Measurements from ENCODE around the gene IL17RA.

The IL17RA gene

GRCh38 chr22:17056058-17056457 lies 28.7 kb upstream of the IL17RA start:
- Histone ChIP-seq H3K23ac (ENCODE audit: low read depth, low read length, poor library complexity) (no peak overlapping the region), H3K4ac (ENCODE audit: low read length) (no peak overlapping the region), H2BK15ac (ENCODE audit: low read length) (no peak overlapping the region), H3K79me1 (ENCODE audit: low read depth, low read length) (no peaks in the 10 kb centered on the region), H3K14ac (ENCODE audit: low read length) (no peak overlapping the region), H3K9ac (ENCODE audit: low read depth, low read length, poor library complexity) (peak overlapping the region; percentile 74), H3K27ac (replicated peaks; ENCODE audit: low read length) (no peak overlapping the region), H2BK120ac (ENCODE audit: low read depth, low read length) (no peak overlapping the region), H4K8ac (ENCODE audit: low read depth, low read length) (no peak overlapping the region), H3K9me3 (replicated peaks in 1 of 2; ENCODE audit: control insufficient read depth in 2 of 2, insufficient read depth in 1 of 2, low read depth in 1 of 2, low read length in 2 of 2) (no peaks in the 10 kb centered on the region), H3K27me3 (ENCODE audit: control insufficient read depth in 3 of 3, insufficient read depth in 3 of 3, low read depth in 1 of 3, low read length in 3 of 3) (peaks cover 0 to 13% (median 0%) of the 10 kb centered on the region in 3 experiments), H2AFZ (ENCODE audit: low read length) (no peak overlapping the region), H3K18ac (ENCODE audit: low read length) (no peak overlapping the region), H4K91ac (ENCODE audit: low read depth, low read length, poor library complexity) (no peak overlapping the region), H2BK5ac (ENCODE audit: low read length) (no peak overlapping the region), H3K36me3 (replicated peaks in 1 of 2; ENCODE audit: control insufficient read depth in 2 of 2, insufficient read depth in 2 of 2, low read length in 2 of 2) (no peaks in the 10 kb centered on the region), H2AK5ac (ENCODE audit: low read depth, low read length) (no peak overlapping the region), H3K4me2 (ENCODE audit: insufficient read depth, low read length, poor library complexity, severe bottlenecking) (no peak overlapping the region), H3K4me1 (ENCODE audit: control insufficient read depth in 2 of 2, insufficient read depth in 1 of 2, low read depth in 1 of 2, low read length in 2 of 2) (peaks cover 0 to 2% of the 10 kb centered on the region in 2 donors), H3K4me3 (ENCODE audit: low read length in 2 of 2) (no peak overlapping the region), H2BK12ac (ENCODE audit: low read length) (no peak overlapping the region)
- DNase-seq (ENCODE audit: low spot score), result no peak
- WGBS, 2 donors (ENCODE audit: extremely low coverage in 2 of 2, insufficient read length in 2 of 2, insufficient replicate concordance in 1 of 2), result no CpG with 5 or more reads among the region's 5 CpGs

- Histone ChIP-seq H3K27me3 (ENCODE audit: control insufficient read depth in 3 of 3, insufficient read depth in 3 of 3, low read depth in 1 of 3, low read length in 3 of 3) (peaks cover 0 to 15% (median 0%) of the 10 kb centered on the region in 3 experiments), H2BK12ac (ENCODE audit: low read length) (no peak overlapping the region), H3K18ac (ENCODE audit: low read length) (no peak overlapping the region), H3K9me3 (replicated peaks in 1 of 2; ENCODE audit: control insufficient read depth in 2 of 2, insufficient read depth in 1 of 2, low read depth in 1 of 2, low read length in 2 of 2) (no peaks in the 10 kb centered on the region), H2BK5ac (ENCODE audit: low read length) (no peak overlapping the region), H3K79me1 (ENCODE audit: low read depth, low read length) (no peaks in the 10 kb centered on the region), H3K4me3 (ENCODE audit: low read length in 2 of 2) (no peak overlapping the region), H2AK5ac (ENCODE audit: low read depth, low read length) (no peak overlapping the region), H2BK120ac (ENCODE audit: low read depth, low read length) (no peak overlapping the region), H3K9ac (ENCODE audit: low read depth, low read length, poor library complexity) (no peak overlapping the region), H3K23ac (ENCODE audit: low read depth, low read length, poor library complexity) (no peak overlapping the region), H3K36me3 (replicated peaks in 1 of 2; ENCODE audit: control insufficient read depth in 2 of 2, insufficient read depth in 2 of 2, low read length in 2 of 2) (no peaks in the 10 kb centered on the region), H3K4me2 (ENCODE audit: insufficient read depth, low read length, poor library complexity, severe bottlenecking) (no peak overlapping the region), H4K8ac (ENCODE audit: low read depth, low read length) (no peak overlapping the region), H3K4me1 (ENCODE audit: control insufficient read depth in 2 of 2, insufficient read depth in 1 of 2, low read depth in 1 of 2, low read length in 2 of 2) (peaks cover 0 to 2% of the 10 kb centered on the region in 2 donors), H3K27ac (replicated peaks; ENCODE audit: low read length) (no peak overlapping the region), H2AFZ (ENCODE audit: low read length) (no peak overlapping the region), H3K4ac (ENCODE audit: low read length) (no peak overlapping the region), H2BK15ac (ENCODE audit: low read length) (no peak overlapping the region), H3K14ac (ENCODE audit: low read length) (no peak overlapping the region), H4K91ac (ENCODE audit: low read depth, low read length, poor library complexity) (no peak overlapping the region)
- no peak for DNase-seq (ENCODE audit: low spot score)
- no CpG with 5 or more reads among the region's 8 CpGs for WGBS, 2 donors (ENCODE audit: extremely low coverage in 2 of 2, insufficient read length in 2 of 2, insufficient replicate concordance in 1 of 2)
These were observed 28.0 kb upstream of the IL17RA start for GRCh38 chr22:17056807-17057206.

- no peaks in the 10 kb centered on the region for H3K9me3 ChIP-seq (replicated peaks in 1 of 2; ENCODE audit: control insufficient read depth in 2 of 2, insufficient read depth in 1 of 2, low read depth in 1 of 2, low read length in 2 of 2)
- no CpG with 5 or more reads among the region's 11 CpGs for WGBS, 2 donors (ENCODE audit: extremely low coverage in 2 of 2, insufficient read length in 2 of 2, insufficient replicate concordance in 1 of 2)
These were observed 26.6 kb upstream of the IL17RA start for GRCh38 chr22:17057959-17058814.

DNA sequence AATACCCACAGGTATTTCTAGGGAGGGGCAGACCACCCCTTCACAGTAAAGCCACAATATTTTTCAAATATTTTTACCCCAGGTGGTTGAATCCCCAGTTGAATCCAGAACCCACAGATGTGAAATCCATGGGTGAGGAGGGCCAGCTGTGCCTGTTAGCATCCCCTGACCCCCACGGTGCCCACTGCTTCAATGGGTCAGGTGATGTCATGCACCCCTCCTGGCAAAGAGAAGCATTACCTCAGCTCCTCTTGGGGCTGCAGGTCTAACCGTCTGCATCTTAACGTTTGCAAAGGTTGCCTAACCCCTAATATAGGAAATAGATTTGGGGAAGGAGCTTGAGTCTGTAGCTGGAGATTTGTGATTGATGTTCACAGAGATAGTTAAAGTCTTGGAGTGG lies 24.7 kb upstream of the IL17RA start:
- Histone ChIP-seq H3K4me3 (ENCODE audit: low read length in 2 of 2) (no peak overlapping the region), H4K91ac (ENCODE audit: low read depth, low read length, poor library complexity) (no peak overlapping the region), H2AFZ (ENCODE audit: low read length) (no peak overlapping the region), H2BK5ac (ENCODE audit: low read length) (no peak overlapping the region), H2BK15ac (ENCODE audit: low read length) (no peak overlapping the region), H3K9me3 (replicated peaks in 1 of 2; ENCODE audit: control insufficient read depth in 2 of 2, insufficient read depth in 1 of 2, low read depth in 1 of 2, low read length in 2 of 2) (no peaks in the 10 kb centered on the region), H3K27me3 (ENCODE audit: control insufficient read depth in 3 of 3, insufficient read depth in 3 of 3, low read depth in 1 of 3, low read length in 3 of 3) (peaks cover 0 to 25% (median 0%) of the 10 kb centered on the region in 3 experiments), H2AK5ac (ENCODE audit: low read depth, low read length) (no peak overlapping the region), H3K36me3 (replicated peaks in 1 of 2; ENCODE audit: control insufficient read depth in 2 of 2, insufficient read depth in 2 of 2, low read length in 2 of 2) (no peaks in the 10 kb centered on the region), H3K79me1 (ENCODE audit: low read depth, low read length) (no peaks in the 10 kb centered on the region), H3K23ac (ENCODE audit: low read depth, low read length, poor library complexity) (no peak overlapping the region), H3K4me1 (ENCODE audit: control insufficient read depth in 2 of 2, insufficient read depth in 1 of 2, low read depth in 1 of 2, low read length in 2 of 2) (peaks cover 0 to 2% of the 10 kb centered on the region in 2 donors), H3K27ac (replicated peaks; ENCODE audit: low read length) (no peak overlapping the region), H2BK120ac (ENCODE audit: low read depth, low read length) (no peak overlapping the region), H3K4me2 (ENCODE audit: insufficient read depth, low read length, poor library complexity, severe bottlenecking) (no peak overlapping the region), H2BK12ac (ENCODE audit: low read length) (no peak overlapping the region), H4K8ac (ENCODE audit: low read depth, low read length) (no peak overlapping the region), H3K9ac (ENCODE audit: low read depth, low read length, poor library complexity) (no peak overlapping the region), H3K18ac (ENCODE audit: low read length) (no peak overlapping the region), H3K14ac (ENCODE audit: low read length) (no peak overlapping the region), H3K4ac (ENCODE audit: low read length) (no peak overlapping the region)
- no peak for DNase-seq (ENCODE audit: low spot score)
- WGBS, 2 donors (ENCODE audit: extremely low coverage in 2 of 2, insufficient read length in 2 of 2, insufficient replicate concordance in 1 of 2), result no CpG with 5 or more reads among the region's 3 CpGs

More at GRCh38 chr22:17057959-17058814, 26.6 kb upstream of the IL17RA start:
- no peak overlapping the region for H3K27ac ChIP-seq (replicated peaks; ENCODE audit: low read length)
- no peaks in the 10 kb centered on the region for H3K79me1 ChIP-seq (ENCODE audit: low read depth, low read length)
- H3K36me3 ChIP-seq (replicated peaks in 1 of 2; ENCODE audit: control insufficient read depth in 2 of 2, insufficient read depth in 2 of 2, low read length in 2 of 2), result no peaks in the 10 kb centered on the region
- DNase-seq (ENCODE audit: low spot score), result peak; percentile 72
- no peak overlapping the region for H2AK5ac ChIP-seq (ENCODE audit: low read depth, low read length)
- no peak overlapping the region for H2BK120ac ChIP-seq (ENCODE audit: low read depth, low read length)
- H2BK5ac ChIP-seq (ENCODE audit: low read length), result no peak overlapping the region
- H2BK15ac ChIP-seq (ENCODE audit: low read length), result no peak overlapping the region
- no peak overlapping the region for H4K91ac ChIP-seq (ENCODE audit: low read depth, low read length, poor library complexity)
- no peak overlapping the region for H2BK12ac ChIP-seq (ENCODE audit: low read length)
- H3K9ac ChIP-seq (ENCODE audit: low read depth, low read length, poor library complexity), result no peak overlapping the region
- H3K4ac ChIP-seq (ENCODE audit: low read length), result no peak overlapping the region
- no peak overlapping the region for H2AFZ ChIP-seq (ENCODE audit: low read length)
- no peak overlapping the region for H3K4me3 ChIP-seq (ENCODE audit: low read length in 2 of 2)
- peaks cover 0 to 2% of the 10 kb centered on the region in 2 donors for H3K4me1 ChIP-seq (ENCODE audit: control insufficient read depth in 2 of 2, insufficient read depth in 1 of 2, low read depth in 1 of 2, low read length in 2 of 2)
- no peak overlapping the region for H3K4me2 ChIP-seq (ENCODE audit: insufficient read depth, low read length, poor library complexity, severe bottlenecking)
- H3K18ac ChIP-seq (ENCODE audit: low read length), result no peak overlapping the region
- no peak overlapping the region for H4K8ac ChIP-seq (ENCODE audit: low read depth, low read length)
- H3K27me3 ChIP-seq (ENCODE audit: control insufficient read depth in 3 of 3, insufficient read depth in 3 of 3, low read depth in 1 of 3, low read length in 3 of 3), result peaks cover 0 to 19% (median 0%) of the 10 kb centered on the region in 3 experiments
- H3K14ac ChIP-seq (ENCODE audit: low read length), result peak overlapping the region; percentile 66
- H3K23ac ChIP-seq (ENCODE audit: low read depth, low read length, poor library complexity), result no peak overlapping the region

Measured in neuronal stem cell (in vitro differentiated cells).